ENCODE data around the gene POLD1.

DNA sequence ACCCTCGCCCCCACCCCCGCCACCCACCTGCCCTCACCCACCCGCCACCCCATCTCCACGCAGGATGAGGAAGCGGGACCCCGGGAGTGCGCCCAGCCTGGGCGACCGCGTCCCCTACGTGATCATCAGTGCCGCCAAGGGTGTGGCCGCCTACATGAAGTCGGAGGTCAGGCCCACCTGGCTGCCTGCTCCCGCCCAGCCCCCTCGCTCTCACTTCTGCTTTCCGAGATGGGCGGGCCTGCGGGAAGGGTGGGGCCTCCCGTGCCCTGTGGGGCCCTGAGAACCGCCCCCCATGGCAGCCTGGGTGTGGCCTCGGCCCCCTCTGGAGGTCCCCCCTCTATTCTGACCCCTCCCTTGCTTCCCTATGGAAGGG is 31.5 kb downstream of the POLD1 start:
- TF ChIP-seq, protein P1, sequence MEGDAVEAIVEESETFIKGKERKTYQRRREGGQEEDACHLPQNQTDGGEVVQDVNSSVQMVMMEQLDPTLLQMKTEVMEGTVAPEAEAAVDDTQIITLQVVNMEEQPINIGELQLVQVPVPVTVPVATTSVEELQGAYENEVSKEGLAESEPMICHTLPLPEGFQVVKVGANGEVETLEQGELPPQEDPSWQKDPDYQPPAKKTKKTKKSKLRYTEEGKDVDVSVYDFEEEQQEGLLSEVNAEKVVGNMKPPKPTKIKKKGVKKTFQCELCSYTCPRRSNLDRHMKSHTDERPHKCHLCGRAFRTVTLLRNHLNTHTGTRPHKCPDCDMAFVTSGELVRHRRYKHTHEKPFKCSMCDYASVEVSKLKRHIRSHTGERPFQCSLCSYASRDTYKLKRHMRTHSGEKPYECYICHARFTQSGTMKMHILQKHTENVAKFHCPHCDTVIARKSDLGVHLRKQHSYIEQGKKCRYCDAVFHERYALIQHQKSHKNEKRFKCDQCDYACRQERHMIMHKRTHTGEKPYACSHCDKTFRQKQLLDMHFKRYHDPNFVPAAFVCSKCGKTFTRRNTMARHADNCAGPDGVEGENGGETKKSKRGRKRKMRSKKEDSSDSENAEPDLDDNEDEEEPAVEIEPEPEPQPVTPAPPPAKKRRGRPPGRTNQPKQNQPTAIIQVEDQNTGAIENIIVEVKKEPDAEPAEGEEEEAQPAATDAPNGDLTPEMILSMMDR (IDR thresholded peaks at IDR 0.05; ENCODE audit: insufficient read depth, low read length, poor library complexity, severe bottlenecking): no peak
- no peak for TF ChIP-seq EZH2phosphoT487 (conservative IDR thresholded peaks at IDR 0.05; ENCODE audit: low read length)
